Osteocyte (in vitro differentiated cells): ENCODE results near the gene HOXB3. TPM values are rescaled to one million over a fixed set of nuclear protein-coding genes. Genes with fewer than 3 reads are reported as not detected.

ENCODE experiments used
- DNase-seq: peaks from one replicate; pipeline ENCODE4 v3.0.0; 2021; ENCODE audit warnings: mixed read lengths; ENCODE audit not compliant: unreplicated experiment; ENCODE audit errors: extremely low spot score
- H3K27ac Mint-ChIP-seq: one replicate; pipeline ENCODE4 v1.8.0; 2021; ENCODE audit warnings: mild to moderate bottlenecking, mixed read lengths; ENCODE audit not compliant: unreplicated experiment
- H3K27me3 Mint-ChIP-seq: one replicate; pipeline ENCODE4 v1.8.0; 2021; ENCODE audit warnings: mixed read lengths; ENCODE audit not compliant: unreplicated experiment
- H3K36me3 Mint-ChIP-seq: one replicate; pipeline ENCODE4 v1.8.0; 2021; ENCODE audit warnings: mixed read lengths; ENCODE audit not compliant: unreplicated experiment
- H3K4me1 Mint-ChIP-seq: one replicate; pipeline ENCODE4 v1.8.0; 2021; ENCODE audit warnings: mixed read lengths; ENCODE audit not compliant: unreplicated experiment
- H3K4me3 Mint-ChIP-seq: one replicate; pipeline ENCODE4 v1.8.0; 2021; ENCODE audit warnings: mild to moderate bottlenecking, moderate library complexity, mixed read lengths; ENCODE audit not compliant: unreplicated experiment
- H3K9me3 Mint-ChIP-seq: one replicate; pipeline ENCODE4 v1.8.0; 2021; ENCODE audit warnings: mixed read lengths; ENCODE audit not compliant: unreplicated experiment
- total RNA-seq: library from RNA; stranded (reverse); gene quantifications from 2 replicates; pipeline ENCODE4 v1.2.1, GENCODE V29; 2021
- TF ChIP-seq, protein P1 (sequence below): fragments of 200-600 bp; sonication (generic); IDR thresholded peaks from 2 replicates; pipeline ENCODE4 v1.5.0; 2021; ENCODE audit warnings: antibody characterized with exemption, mild to moderate bottlenecking, moderate library complexity

Gene HOXB3
- total RNA-seq, 1 donor from 2014 or later: 0.46 TPM

DNA sequence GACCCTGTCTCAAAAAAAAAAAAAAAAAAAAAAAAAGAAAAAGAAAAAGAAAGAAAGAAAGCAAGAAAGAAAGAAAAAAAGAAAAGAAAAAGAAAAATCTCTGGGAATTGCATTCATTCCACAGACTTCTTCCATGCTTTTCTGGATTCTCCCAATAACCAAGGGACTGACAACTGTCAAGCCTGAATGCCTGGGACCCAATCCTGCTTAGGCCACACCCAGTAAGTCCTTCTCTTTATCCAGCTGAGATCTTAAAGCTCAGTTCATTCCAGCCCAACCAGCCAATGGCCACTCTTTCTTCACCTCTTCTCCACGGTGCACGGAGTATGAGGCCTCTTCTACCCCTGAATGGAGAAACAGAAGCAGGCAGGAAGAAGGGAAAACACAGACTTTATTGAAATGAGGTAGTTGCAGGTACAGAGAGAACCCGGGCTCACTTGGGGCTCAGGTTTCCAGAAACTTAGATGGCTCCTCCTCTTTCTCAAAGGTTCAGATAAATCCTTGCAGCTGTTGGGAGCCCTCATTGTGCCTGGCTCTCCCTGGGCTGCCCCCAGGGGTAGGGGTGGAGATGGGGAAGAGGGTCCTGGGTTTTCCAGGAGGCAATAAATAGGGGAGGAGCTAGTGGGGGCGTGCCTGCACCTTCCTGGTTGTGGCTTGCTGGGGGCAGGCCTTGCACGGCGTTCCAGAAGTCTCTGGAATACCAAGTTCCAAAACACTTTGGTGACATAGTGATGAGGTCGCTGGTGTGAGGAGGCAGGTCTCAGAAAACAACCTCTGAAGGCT, 61.7 kb downstream of the HOXB3 start:
- no peak for DNase-seq

DNA sequence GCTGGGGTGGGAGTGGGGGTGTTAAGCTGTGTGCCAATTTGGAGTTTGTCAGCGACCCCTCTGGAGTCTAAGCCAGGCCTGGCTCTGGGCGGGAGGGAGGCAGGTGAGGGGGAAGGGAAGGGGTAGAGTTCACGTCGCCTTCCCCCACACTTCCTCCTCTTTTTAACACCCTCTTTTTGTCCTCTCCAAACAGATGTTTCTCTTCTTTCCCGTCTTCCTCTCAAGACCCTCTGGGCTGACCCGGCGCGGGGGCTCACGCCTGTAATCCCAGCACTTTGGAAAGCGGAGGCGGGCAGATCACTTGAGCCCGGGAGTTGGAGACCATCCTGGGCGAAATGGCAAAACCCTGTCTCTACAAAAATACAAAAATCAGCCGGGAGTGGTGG, 62.5 kb downstream of the HOXB3 start:
- Mint-ChIP-seq H3K27me3 (peaks cover 75% of the 10 kb centered on the region), H3K27ac (no peak overlapping the region), H3K4me1 (no peaks in the 10 kb centered on the region), H3K9me3 (no peaks in the 10 kb centered on the region), H3K4me3 (no peak overlapping the region), H3K36me3 (no peaks in the 10 kb centered on the region)
- no peak for DNase-seq
- TF ChIP-seq, protein P1, sequence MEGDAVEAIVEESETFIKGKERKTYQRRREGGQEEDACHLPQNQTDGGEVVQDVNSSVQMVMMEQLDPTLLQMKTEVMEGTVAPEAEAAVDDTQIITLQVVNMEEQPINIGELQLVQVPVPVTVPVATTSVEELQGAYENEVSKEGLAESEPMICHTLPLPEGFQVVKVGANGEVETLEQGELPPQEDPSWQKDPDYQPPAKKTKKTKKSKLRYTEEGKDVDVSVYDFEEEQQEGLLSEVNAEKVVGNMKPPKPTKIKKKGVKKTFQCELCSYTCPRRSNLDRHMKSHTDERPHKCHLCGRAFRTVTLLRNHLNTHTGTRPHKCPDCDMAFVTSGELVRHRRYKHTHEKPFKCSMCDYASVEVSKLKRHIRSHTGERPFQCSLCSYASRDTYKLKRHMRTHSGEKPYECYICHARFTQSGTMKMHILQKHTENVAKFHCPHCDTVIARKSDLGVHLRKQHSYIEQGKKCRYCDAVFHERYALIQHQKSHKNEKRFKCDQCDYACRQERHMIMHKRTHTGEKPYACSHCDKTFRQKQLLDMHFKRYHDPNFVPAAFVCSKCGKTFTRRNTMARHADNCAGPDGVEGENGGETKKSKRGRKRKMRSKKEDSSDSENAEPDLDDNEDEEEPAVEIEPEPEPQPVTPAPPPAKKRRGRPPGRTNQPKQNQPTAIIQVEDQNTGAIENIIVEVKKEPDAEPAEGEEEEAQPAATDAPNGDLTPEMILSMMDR: no peak

More for the DNA sequence above, 61.7 kb downstream of the HOXB3 start:
- Mint-ChIP-seq H3K4me1 (no peaks in the 10 kb centered on the region), H3K4me3 (no peak overlapping the region), H3K36me3 (no peaks in the 10 kb centered on the region), H3K27me3 (peaks cover 70% of the 10 kb centered on the region), H3K27ac (no peak overlapping the region), H3K9me3 (no peaks in the 10 kb centered on the region)
- TF ChIP-seq, protein P1: no peak

DNA sequence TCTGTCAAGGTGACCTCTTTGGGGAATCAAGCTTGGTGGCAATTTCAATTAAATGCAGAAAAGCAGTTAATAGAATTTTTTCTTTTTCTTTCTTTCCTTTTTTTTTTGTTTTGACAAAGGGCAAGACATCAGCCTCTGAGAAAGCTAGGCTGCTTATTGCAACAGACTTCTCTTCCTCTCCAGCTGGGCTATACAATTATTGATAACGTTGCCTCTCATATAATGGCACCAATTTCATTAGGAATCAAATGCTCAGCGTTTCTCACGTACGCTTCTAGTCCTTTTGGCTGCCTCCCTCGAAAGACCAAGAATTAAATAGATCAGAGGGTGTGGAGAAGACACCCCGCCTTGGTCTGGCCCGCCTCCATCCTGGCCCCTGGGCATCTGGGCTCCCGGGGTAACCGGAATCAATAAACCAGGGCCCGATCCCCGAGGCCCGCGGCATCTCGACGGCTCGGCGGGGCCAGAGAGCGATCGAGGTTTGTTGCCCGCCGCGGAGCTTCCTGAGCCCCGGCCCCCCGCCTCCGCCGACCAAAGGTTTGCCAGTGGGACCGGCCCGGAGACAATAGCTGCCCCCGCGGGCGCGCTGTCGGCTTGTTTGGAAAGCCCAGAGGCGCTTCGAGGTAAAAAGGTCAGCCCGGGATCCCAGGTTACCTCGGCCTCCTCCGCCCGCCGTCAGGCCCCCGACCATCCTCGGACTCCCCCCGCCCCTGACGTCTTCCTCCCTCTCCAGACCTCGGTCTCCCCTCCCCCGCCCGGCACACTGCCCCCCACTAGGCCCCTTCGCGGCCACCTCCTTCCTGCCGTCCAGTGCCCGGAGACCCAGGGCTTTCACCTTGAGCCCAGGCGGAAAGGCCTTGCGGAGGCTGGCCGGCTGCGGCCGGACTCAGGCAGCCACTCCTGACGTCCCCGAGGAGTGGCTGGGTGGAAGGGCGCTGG, 63.2 kb downstream of the HOXB3 start:
- TF ChIP-seq, protein P1: no peak
- H3K27ac Mint-ChIP-seq: no peak overlapping the region

DNA sequence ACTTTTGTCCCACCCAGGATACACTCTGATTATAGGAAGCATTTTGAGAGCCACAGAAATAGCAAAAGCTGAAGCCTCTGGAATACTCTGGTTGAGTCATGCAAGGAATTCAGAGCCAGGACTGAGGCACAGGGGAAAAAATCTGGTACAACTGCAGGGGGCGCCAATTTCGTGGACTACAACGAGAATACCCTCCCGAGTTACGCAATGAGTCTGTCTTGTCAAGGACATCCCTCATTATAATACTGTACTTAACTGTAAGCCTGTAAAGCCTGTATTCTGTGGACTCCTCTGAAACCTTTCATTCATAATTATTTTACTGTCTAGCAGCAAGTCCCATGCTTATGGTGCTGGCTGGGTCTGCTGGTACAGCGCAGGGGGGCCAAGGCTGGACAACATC, 67.0 kb downstream of the HOXB3 start:
- Mint-ChIP-seq H3K27ac (no peak overlapping the region), H3K27me3 (peaks cover 65% of the 10 kb centered on the region)

More for the DNA sequence above, 63.2 kb downstream of the HOXB3 start:
- no peak overlapping the region for H3K4me3 Mint-ChIP-seq
- H3K27me3 Mint-ChIP-seq: peaks cover 77% of the 10 kb centered on the region
- no peak for DNase-seq
- H3K36me3 Mint-ChIP-seq: no peaks in the 10 kb centered on the region
- no peaks in the 10 kb centered on the region for H3K9me3 Mint-ChIP-seq
- no peaks in the 10 kb centered on the region for H3K4me1 Mint-ChIP-seq

More for the DNA sequence above, 67.0 kb downstream of the HOXB3 start:
- Mint-ChIP-seq H3K4me3 (no peak overlapping the region), H3K4me1 (no peaks in the 10 kb centered on the region), H3K9me3 (no peaks in the 10 kb centered on the region), H3K36me3 (no peaks in the 10 kb centered on the region)
- DNase-seq: no peak
- TF ChIP-seq, protein P1: no peak
